Lower leg skin (tissue), 3 donors: ENCODE results near the gene IL27RA.

ENCODE experiments used
- CTCF ChIP-seq, 3 donors: fragments of 450-650 bp; IDR thresholded peaks; one replicate each; pipeline ENCODE4 v1.5.1; 2016; ENCODE audit warnings: antibody characterized with exemption in 3 of 3, mild to moderate bottlenecking in 3 of 3, moderate library complexity in 2 of 3
- POLR2A ChIP-seq, 2 donors: fragments of 450-650 bp; IDR thresholded peaks; one replicate each; pipeline ENCODE4 v1.6.1; 2016 to 2017; ENCODE audit warnings: antibody characterized with exemption in 2 of 2, mild to moderate bottlenecking in 1 of 2, moderate library complexity in 1 of 2

- no peak for TF ChIP-seq POLR2A (IDR thresholded peaks at IDR 0.05)
- TF ChIP-seq CTCF (IDR thresholded peaks at IDR 0.05): no peak
These were observed 10.1 kb upstream of the IL27RA start for GRCh38 chr19:14021474-14021873.
